SK-N-SH (cell line): ENCODE results near the gene CDH2.

Experiments
- ELF1 ChIP-seq: IDR thresholded peaks from 2 replicates; pipeline ENCODE4 v1.4.0; 2012
- GATA2 ChIP-seq: sonication (generic); formaldehyde crosslinking; IDR thresholded peaks from 2 replicates; pipeline ENCODE4 v1.5.0; 2020; ENCODE audit warnings: mild to moderate bottlenecking, missing genetic modification reagents
- SIN3A ChIP-seq: IDR thresholded peaks from 2 replicates; pipeline ENCODE4 v1.6.1; 2012; ENCODE audit warnings: low read depth, mild to moderate bottlenecking, low read length, moderate library complexity, borderline replicate concordance
- TF ChIP-seq, protein P1 (sequence below): IDR thresholded peaks from 2 replicates; pipeline ENCODE4 v1.4.0; 2012; ENCODE audit warnings: low read depth, borderline replicate concordance
- TF ChIP-seq, protein P2 (sequence below): fragments of 200-600 bp; sonication (generic); IDR thresholded peaks from 2 replicates; pipeline ENCODE4 v1.6.1; 2017; ENCODE audit warnings: antibody characterized with exemption, mild to moderate bottlenecking, moderate library complexity

DNA sequence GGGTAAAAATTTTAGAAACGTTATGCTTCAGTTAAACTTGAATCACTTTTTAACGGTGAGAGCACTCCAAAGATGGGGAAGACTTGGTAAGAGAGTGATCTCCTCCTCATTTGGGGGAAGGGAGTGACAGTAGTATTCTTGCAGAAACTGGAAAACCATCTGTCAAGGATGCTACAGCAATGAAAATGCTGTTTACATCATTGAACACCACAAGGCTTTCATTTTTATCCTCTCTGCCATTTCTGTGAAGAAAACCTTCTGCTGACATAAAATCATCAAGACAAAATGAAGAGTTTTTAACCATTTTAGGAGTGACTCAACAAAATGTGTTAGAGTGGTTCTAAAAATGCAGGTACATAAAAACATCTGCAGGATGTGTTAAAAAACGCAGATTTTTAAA, 38.1 kb downstream of the CDH2 start:
- TF ChIP-seq, protein P1, sequence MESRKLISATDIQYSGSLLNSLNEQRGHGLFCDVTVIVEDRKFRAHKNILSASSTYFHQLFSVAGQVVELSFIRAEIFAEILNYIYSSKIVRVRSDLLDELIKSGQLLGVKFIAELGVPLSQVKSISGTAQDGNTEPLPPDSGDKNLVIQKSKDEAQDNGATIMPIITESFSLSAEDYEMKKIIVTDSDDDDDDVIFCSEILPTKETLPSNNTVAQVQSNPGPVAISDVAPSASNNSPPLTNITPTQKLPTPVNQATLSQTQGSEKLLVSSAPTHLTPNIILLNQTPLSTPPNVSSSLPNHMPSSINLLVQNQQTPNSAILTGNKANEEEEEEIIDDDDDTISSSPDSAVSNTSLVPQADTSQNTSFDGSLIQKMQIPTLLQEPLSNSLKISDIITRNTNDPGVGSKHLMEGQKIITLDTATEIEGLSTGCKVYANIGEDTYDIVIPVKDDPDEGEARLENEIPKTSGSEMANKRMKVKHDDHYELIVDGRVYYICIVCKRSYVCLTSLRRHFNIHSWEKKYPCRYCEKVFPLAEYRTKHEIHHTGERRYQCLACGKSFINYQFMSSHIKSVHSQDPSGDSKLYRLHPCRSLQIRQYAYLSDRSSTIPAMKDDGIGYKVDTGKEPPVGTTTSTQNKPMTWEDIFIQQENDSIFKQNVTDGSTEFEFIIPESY = no peak
- no peak for TF ChIP-seq ELF1
- no peak for TF ChIP-seq GATA2 (CRISPR knock-in tag)
- no peak for TF ChIP-seq SIN3A
- TF ChIP-seq, protein P2, sequence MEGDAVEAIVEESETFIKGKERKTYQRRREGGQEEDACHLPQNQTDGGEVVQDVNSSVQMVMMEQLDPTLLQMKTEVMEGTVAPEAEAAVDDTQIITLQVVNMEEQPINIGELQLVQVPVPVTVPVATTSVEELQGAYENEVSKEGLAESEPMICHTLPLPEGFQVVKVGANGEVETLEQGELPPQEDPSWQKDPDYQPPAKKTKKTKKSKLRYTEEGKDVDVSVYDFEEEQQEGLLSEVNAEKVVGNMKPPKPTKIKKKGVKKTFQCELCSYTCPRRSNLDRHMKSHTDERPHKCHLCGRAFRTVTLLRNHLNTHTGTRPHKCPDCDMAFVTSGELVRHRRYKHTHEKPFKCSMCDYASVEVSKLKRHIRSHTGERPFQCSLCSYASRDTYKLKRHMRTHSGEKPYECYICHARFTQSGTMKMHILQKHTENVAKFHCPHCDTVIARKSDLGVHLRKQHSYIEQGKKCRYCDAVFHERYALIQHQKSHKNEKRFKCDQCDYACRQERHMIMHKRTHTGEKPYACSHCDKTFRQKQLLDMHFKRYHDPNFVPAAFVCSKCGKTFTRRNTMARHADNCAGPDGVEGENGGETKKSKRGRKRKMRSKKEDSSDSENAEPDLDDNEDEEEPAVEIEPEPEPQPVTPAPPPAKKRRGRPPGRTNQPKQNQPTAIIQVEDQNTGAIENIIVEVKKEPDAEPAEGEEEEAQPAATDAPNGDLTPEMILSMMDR = no peak
